Hepatocyte (in vitro differentiated cells): ENCODE measurements around the gene C15orf39. TPM values are rescaled to one million over a fixed set of nuclear protein-coding genes. Genes with fewer than 3 reads are reported as not detected.

Source experiments
- DNase-seq: peaks from one replicate; pipeline ENCODE4 v3.0.0-alpha.2; 2016; ENCODE audit warnings: low spot score
- H2AFZ ChIP-seq: fragments of 200-600 bp; sonication (generic); 2 replicates; pipeline ENCODE4 v1.6.0; 2016; ENCODE audit warnings: antibody characterized with exemption, mild to moderate bottlenecking
- H3K27ac ChIP-seq: fragments of 200-600 bp; sonication (generic); 2 replicates; pipeline ENCODE4 v1.5.1; 2016; ENCODE audit warnings: mild to moderate bottlenecking
- H3K27me3 ChIP-seq: fragments of 200-600 bp; sonication (generic); 2 replicates; pipeline ENCODE4 v1.6.1; 2016
- H3K36me3 ChIP-seq: fragments of 200-600 bp; sonication (generic); replicated peaks from 2 replicates; pipeline ENCODE4 v1.5.1; 2016; ENCODE audit warnings: low read depth; ENCODE audit not compliant: insufficient read depth
- H3K4me1 ChIP-seq: fragments of 200-600 bp; sonication (generic); 2 replicates; pipeline ENCODE4 v1.5.1; 2016; ENCODE audit warnings: mild to moderate bottlenecking, moderate library complexity; ENCODE audit not compliant: insufficient read depth
- H3K4me2 ChIP-seq: fragments of 200-600 bp; sonication (generic); 2 replicates; pipeline ENCODE4 v1.6.0; 2016
- H3K4me3 ChIP-seq: fragments of 200-600 bp; sonication (generic); 2 replicates; pipeline ENCODE4 v1.5.1; 2016; ENCODE audit warnings: mild to moderate bottlenecking
- H3K79me2 ChIP-seq: fragments of 200-600 bp; sonication (generic); 2 replicates; pipeline ENCODE4 v1.6.0; 2017; ENCODE audit warnings: mild to moderate bottlenecking
- H3K9me2 ChIP-seq: fragments of 200-600 bp; sonication (generic); replicated peaks from 2 replicates; pipeline ENCODE4 v1.6.0; 2017; ENCODE audit warnings: mild to moderate bottlenecking; ENCODE audit not compliant: insufficient read depth
- H3K9me3 ChIP-seq: fragments of 200-600 bp; sonication (generic); 2 replicates; pipeline ENCODE4 v1.5.1; 2016; ENCODE audit warnings: low read depth, mild to moderate bottlenecking
- H4K20me1 ChIP-seq: fragments of 200-600 bp; sonication (generic); 2 replicates; pipeline ENCODE4 v1.6.0; 2016; ENCODE audit warnings: mild to moderate bottlenecking; ENCODE audit not compliant: insufficient read depth, poor library complexity, severe bottlenecking
- CTCF ChIP-seq: fragments of 200-600 bp; sonication (generic); IDR thresholded peaks from 2 replicates; pipeline ENCODE4 v1.5.1; 2016; ENCODE audit warnings: antibody characterized with exemption, mild to moderate bottlenecking; ENCODE audit not compliant: poor library complexity
- EZH2 ChIP-seq: fragments of 200-600 bp; sonication (generic); IDR thresholded peaks from 2 replicates; pipeline ENCODE4 v1.6.1; 2016; ENCODE audit warnings: antibody characterized with exemption, mild to moderate bottlenecking, borderline replicate concordance
- EZH2phosphoT487 ChIP-seq: fragments of 200-600 bp; sonication (generic); IDR thresholded peaks from one replicate; pipeline ENCODE4 v1.6.1; 2018; ENCODE audit warnings: antibody characterized with exemption, mild to moderate bottlenecking, low read depth, moderate library complexity; ENCODE audit not compliant: unreplicated experiment, severe bottlenecking
- WGBS: methylation state at CpG from one replicate; pipeline ENCODE4 v1.1.6; 2016; ENCODE audit warnings: low lambda C conversion rate; ENCODE audit errors: missing lambda C conversion rate; 5-methylcytosine and 5-hydroxymethylcytosine counted together
- polyA plus RNA-seq: library from polyadenylated mRNA; unstranded; fragments of >200 nt; fragmentation: Nextera tagmentation; extraction: Ambion mirVana; gene quantifications from 2 replicates; pipeline ENCODE4 v1.2.1, GENCODE V29; 2016
- total RNA-seq: library from RNA; depleted of rRNA; stranded (reverse); fragments of >200 nt; gene quantifications from 2 replicates; pipeline ENCODE4 v1.2.3, GENCODE V29; 2014

C15orf39 gene
- total and polyA plus RNA-seq, 2 experiments from 2014 or later = 15.3 to 18.3 TPM

GRCh38 chr15:75193272-75193671 lies 8.4 kb upstream of the C15orf39 start:
- no peaks in the 10 kb centered on the region for H3K79me2 ChIP-seq
- H2AFZ ChIP-seq = no peak overlapping the region
- H3K4me2 ChIP-seq = no peak overlapping the region
- no peak overlapping the region for H3K27ac ChIP-seq
- TF ChIP-seq CTCF (no peak), EZH2 (no peak), EZH2phosphoT487 (no peak)
- H3K4me3 ChIP-seq = no peak overlapping the region
- peaks cover 14% of the 10 kb centered on the region for H3K4me1 ChIP-seq
- H3K27me3 ChIP-seq = no peaks in the 10 kb centered on the region
- no peaks in the 10 kb centered on the region for H3K9me2 ChIP-seq
- H3K9me3 ChIP-seq = no peaks in the 10 kb centered on the region
- 59% methylated on average over 3 of the region's 3 CpGs for WGBS
- no peak for DNase-seq
- no peaks in the 10 kb centered on the region for H3K36me3 ChIP-seq
- no peaks in the 10 kb centered on the region for H4K20me1 ChIP-seq

- no peak overlapping the region for H2AFZ ChIP-seq
- no peaks in the 10 kb centered on the region for H3K36me3 ChIP-seq
- H4K20me1 ChIP-seq = no peaks in the 10 kb centered on the region
- no peaks in the 10 kb centered on the region for H3K79me2 ChIP-seq
- TF ChIP-seq CTCF (no peak), EZH2 (no peak), EZH2phosphoT487 (no peak)
- DNase-seq = no peak
- no peaks in the 10 kb centered on the region for H3K9me3 ChIP-seq
- no peaks in the 10 kb centered on the region for H3K9me2 ChIP-seq
- no peak overlapping the region for H3K4me2 ChIP-seq
- H3K27me3 ChIP-seq = no peaks in the 10 kb centered on the region
- WGBS = 94% methylated on average over 3 of the region's 3 CpGs
- H3K27ac ChIP-seq = no peak overlapping the region
- no peak overlapping the region for H3K4me3 ChIP-seq
- H3K4me1 ChIP-seq = peaks cover 14% of the 10 kb centered on the region
Observed at GRCh38 chr15:75193976-75194375, 7.7 kb upstream of the C15orf39 start.

GRCh38 chr15:75194397-75194796 lies 7.3 kb upstream of the C15orf39 start:
- H3K4me1 ChIP-seq = peaks cover 14% of the 10 kb centered on the region
- H3K27me3 ChIP-seq = no peaks in the 10 kb centered on the region
- no peaks in the 10 kb centered on the region for H3K9me3 ChIP-seq
- no peaks in the 10 kb centered on the region for H3K79me2 ChIP-seq
- no peaks in the 10 kb centered on the region for H3K36me3 ChIP-seq
- no peak for DNase-seq
- H4K20me1 ChIP-seq = no peaks in the 10 kb centered on the region
- H3K4me3 ChIP-seq = no peak overlapping the region
- no peak overlapping the region for H3K4me2 ChIP-seq
- H3K27ac ChIP-seq = no peak overlapping the region
- no peaks in the 10 kb centered on the region for H3K9me2 ChIP-seq
- 92% methylated on average over 3 of the region's 3 CpGs for WGBS
- no peak overlapping the region for H2AFZ ChIP-seq
- TF ChIP-seq CTCF (no peak), EZH2 (no peak), EZH2phosphoT487 (no peak)

GRCh38 chr15:75195122-75195765 lies 6.4 kb upstream of the C15orf39 start:
- Histone ChIP-seq H3K4me2 (peak overlapping the region; percentile 54), H3K4me3 (no peak overlapping the region)

More at GRCh38 chr15:75195122-75195765, 6.4 kb upstream of the C15orf39 start:
- TF ChIP-seq EZH2phosphoT487 = no peak
- no peak for TF ChIP-seq CTCF
- TF ChIP-seq EZH2 = no peak
- WGBS = 21% methylated on average over 13 of the region's 13 CpGs
- no peaks in the 10 kb centered on the region for H3K79me2 ChIP-seq
- H3K9me3 ChIP-seq = no peaks in the 10 kb centered on the region
- no peak overlapping the region for H3K27ac ChIP-seq
- H2AFZ ChIP-seq = no peak overlapping the region
- no peaks in the 10 kb centered on the region for H3K27me3 ChIP-seq
- H3K36me3 ChIP-seq = no peaks in the 10 kb centered on the region
- no peaks in the 10 kb centered on the region for H4K20me1 ChIP-seq
- no peaks in the 10 kb centered on the region for H3K9me2 ChIP-seq
- DNase-seq = peak; percentile 65
- peaks cover 20% of the 10 kb centered on the region for H3K4me1 ChIP-seq
